Epithelial cell of esophagus (primary cell): ENCODE data around the gene SGPP2.

Experiments
- DNase-seq: peaks from one replicate; pipeline ENCODE4 v3.0.0; 2010; ENCODE audit warnings: low read depth
- H3K4me3 ChIP-seq: 2 replicates; pipeline ENCODE4 v1.5.1; 2011; ENCODE audit warnings: mild to moderate bottlenecking, low read length, control low read depth
- TF ChIP-seq, protein P1 (sequence below): IDR thresholded peaks from 2 replicates; pipeline ENCODE4 v1.5.1; 2011; ENCODE audit warnings: low read depth, mild to moderate bottlenecking, low read length, control low read depth, inconsistent platforms; ENCODE audit not compliant: insufficient read depth; ENCODE audit errors: missing control alignments

Gene SGPP2

DNA sequence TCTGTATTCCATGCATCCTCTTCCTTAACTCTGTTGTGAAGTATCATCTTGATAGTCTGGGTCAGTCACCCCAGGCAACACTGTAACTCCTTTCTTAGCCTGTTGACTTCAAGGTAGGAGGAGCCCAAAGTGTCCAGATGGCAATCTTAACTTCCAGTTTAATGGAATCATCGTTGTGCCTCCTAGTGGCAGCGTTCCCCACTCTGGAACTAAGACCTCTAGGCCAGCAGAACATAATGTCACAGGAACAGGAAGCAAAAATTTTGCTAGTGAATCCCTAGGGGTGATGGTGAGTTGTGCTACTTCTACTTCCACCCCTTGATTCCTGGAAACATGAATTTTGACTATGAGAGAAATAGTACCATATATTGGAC, 11.7 kb downstream of the SGPP2 start:
- no peak for DNase-seq
- TF ChIP-seq, protein P1, sequence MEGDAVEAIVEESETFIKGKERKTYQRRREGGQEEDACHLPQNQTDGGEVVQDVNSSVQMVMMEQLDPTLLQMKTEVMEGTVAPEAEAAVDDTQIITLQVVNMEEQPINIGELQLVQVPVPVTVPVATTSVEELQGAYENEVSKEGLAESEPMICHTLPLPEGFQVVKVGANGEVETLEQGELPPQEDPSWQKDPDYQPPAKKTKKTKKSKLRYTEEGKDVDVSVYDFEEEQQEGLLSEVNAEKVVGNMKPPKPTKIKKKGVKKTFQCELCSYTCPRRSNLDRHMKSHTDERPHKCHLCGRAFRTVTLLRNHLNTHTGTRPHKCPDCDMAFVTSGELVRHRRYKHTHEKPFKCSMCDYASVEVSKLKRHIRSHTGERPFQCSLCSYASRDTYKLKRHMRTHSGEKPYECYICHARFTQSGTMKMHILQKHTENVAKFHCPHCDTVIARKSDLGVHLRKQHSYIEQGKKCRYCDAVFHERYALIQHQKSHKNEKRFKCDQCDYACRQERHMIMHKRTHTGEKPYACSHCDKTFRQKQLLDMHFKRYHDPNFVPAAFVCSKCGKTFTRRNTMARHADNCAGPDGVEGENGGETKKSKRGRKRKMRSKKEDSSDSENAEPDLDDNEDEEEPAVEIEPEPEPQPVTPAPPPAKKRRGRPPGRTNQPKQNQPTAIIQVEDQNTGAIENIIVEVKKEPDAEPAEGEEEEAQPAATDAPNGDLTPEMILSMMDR: no peak
- H3K4me3 ChIP-seq: no peak overlapping the region

DNA sequence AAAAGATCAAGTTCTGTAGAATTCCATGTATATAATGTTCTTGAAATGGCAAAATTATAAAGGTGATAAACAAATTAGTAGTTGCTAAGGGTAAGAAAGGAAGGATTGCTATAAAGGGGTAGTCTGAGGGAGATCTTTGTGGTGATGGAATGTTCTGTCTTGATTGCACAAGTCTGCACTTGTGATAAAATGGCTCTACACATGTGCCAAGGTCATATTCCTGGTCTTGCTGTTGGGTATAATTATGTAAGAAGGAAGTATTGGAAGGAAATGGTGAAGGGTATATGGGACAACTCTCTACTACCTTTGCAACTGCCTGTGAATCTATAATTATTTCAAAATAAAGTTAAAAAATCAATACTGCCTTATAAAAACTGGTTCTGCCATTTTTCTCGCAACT, 15.3 kb downstream of the SGPP2 start:
- TF ChIP-seq, protein P1: no peak
- no peak overlapping the region for H3K4me3 ChIP-seq
- DNase-seq: no peak

DNA sequence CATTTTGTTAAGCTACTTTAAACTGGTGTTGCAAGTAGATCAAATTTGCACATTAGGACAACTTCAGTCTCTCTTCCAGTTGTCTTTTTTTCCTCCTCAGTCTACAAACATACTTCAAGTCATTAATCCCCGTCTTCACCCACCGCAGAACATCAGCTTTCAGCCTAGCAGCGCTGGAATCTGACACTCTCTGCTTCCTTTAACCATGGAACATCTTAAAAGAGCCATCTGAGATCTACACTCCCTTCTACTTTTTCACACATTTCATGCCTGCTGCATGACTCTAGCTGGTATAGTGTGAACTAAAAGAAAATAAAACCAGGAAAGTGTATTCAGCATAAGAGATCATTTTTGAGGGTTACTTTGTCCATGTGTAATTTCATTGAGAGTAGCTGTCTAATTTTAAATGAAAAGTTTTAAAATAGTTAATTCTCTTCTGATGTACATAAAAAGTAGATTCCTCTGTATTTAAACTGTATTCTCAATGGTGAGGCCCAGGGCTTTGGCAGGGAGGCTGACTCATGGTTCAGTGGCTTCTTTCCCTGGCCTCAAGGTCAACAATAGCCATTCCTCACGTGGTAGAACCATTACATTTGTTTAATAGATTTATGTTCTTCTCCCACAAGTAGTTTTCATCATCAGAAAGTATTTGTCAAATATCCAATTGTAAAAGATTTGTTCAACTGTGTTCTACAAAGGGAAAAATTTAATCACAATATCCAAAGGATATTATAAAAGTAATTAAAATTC, 16.5 kb downstream of the SGPP2 start:
- H3K4me3 ChIP-seq: no peak overlapping the region
- TF ChIP-seq, protein P1: no peak
- DNase-seq: no peak

GRCh38 chr2:222442665-222443064, 18.3 kb downstream of the SGPP2 start:
- DNase-seq: no peak
- TF ChIP-seq, protein P1: no peak
- no peak overlapping the region for H3K4me3 ChIP-seq

DNA sequence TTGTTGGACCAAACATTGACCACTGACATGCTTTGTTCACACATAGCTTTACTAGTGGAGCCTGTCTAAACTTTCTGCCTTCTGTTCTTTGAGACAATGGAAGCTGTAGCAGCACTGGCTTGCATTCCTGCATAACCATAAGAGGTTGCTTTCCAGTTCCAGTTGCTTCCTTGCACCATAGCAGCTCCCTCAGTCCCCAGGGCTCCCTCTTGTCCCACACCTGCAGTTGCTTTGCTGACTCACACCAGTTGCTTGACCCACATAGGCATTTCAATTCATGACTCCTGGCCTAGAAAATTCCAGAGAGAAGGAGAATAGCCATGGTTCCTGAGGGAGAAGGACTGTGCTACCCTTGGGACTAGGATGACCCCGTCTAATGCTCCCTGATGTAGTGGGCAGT, 20.9 kb downstream of the SGPP2 start:
- TF ChIP-seq, protein P1: no peak
- DNase-seq: no peak
- no peak overlapping the region for H3K4me3 ChIP-seq

- DNase-seq: no peak
- TF ChIP-seq, protein P1: no peak
- H3K4me3 ChIP-seq: no peak overlapping the region
Observed at GRCh38 chr2:222447131-222447530, 22.8 kb downstream of the SGPP2 start.

- H3K4me3 ChIP-seq: no peak overlapping the region
- no peak for DNase-seq
- TF ChIP-seq, protein P1: no peak
Observed at GRCh38 chr2:222448748-222449181, 24.4 kb downstream of the SGPP2 start.
